ENCODE data around the gene COL6A3.

COL6A3 gene

GRCh38 chr2:237413777-237414661 is at the start of gene COL6A3:
TSS of gene COL6A3 (minus strand) at chr2:237414164. CDS start at chr2:237396817, 17,347 bp downstream.
- TF ChIP-seq JUND (IDR thresholded peaks at IDR 0.05; ENCODE audit: low read depth): no peak
- in situ Hi-C loops (cut with HindIII; ENCODE audit: low pct_unique_long_range_greater_than_20kb, low sequenced_read_pairs): no loop called here
- no peak for DNase-seq (ENCODE audit: low read depth in 1 of 2, low spot score in 1 of 2)

- no peak for TF ChIP-seq JUND (IDR thresholded peaks at IDR 0.05; ENCODE audit: low read depth)
- in situ Hi-C loops (cut with HindIII; ENCODE audit: low pct_unique_long_range_greater_than_20kb, low sequenced_read_pairs): no loop called here
- no peak for DNase-seq (ENCODE audit: low read depth in 1 of 2, low spot score in 1 of 2)
Observed at GRCh38 chr2:237459741-237460174, 45.8 kb upstream of the COL6A3 start.

GRCh38 chr2:237459226-237459625 is 45.3 kb upstream of the COL6A3 start:
- TF ChIP-seq JUND (IDR thresholded peaks at IDR 0.05; ENCODE audit: low read depth): no peak
- DNase-seq (ENCODE audit: low read depth in 1 of 2, low spot score in 1 of 2): no peak
- in situ Hi-C loops (cut with HindIII; ENCODE audit: low pct_unique_long_range_greater_than_20kb, low sequenced_read_pairs): no loop called here

- in situ Hi-C loops (cut with HindIII; ENCODE audit: low pct_unique_long_range_greater_than_20kb, low sequenced_read_pairs): no loop called here
- DNase-seq (ENCODE audit: low read depth in 1 of 2, low spot score in 1 of 2): no peak
- no peak for TF ChIP-seq JUND (IDR thresholded peaks at IDR 0.05; ENCODE audit: low read depth)
Observed at GRCh38 chr2:237458519-237458918, 44.6 kb upstream of the COL6A3 start.

- TF ChIP-seq JUND (IDR thresholded peaks at IDR 0.05; ENCODE audit: low read depth): no peak
- in situ Hi-C loops (cut with HindIII; ENCODE audit: low pct_unique_long_range_greater_than_20kb, low sequenced_read_pairs): no loop called here
- DNase-seq (ENCODE audit: low read depth in 1 of 2, low spot score in 1 of 2): no peak
Observed at GRCh38 chr2:237457388-237457941, 43.5 kb upstream of the COL6A3 start.

- DNase-seq (ENCODE audit: low read depth in 1 of 2, low spot score in 1 of 2): no peak
- in situ Hi-C loops (cut with HindIII; ENCODE audit: low pct_unique_long_range_greater_than_20kb, low sequenced_read_pairs): no loop called here
- TF ChIP-seq JUND (IDR thresholded peaks at IDR 0.05; ENCODE audit: low read depth): no peak
Observed at GRCh38 chr2:237456200-237456843, 42.4 kb upstream of the COL6A3 start.

- in situ Hi-C loops (cut with HindIII; ENCODE audit: low pct_unique_long_range_greater_than_20kb, low sequenced_read_pairs): no loop called here
- TF ChIP-seq JUND (IDR thresholded peaks at IDR 0.05; ENCODE audit: low read depth): no peak
- no peak for DNase-seq (ENCODE audit: low read depth in 1 of 2, low spot score in 1 of 2)
Observed at GRCh38 chr2:237455764-237456163, 41.8 kb upstream of the COL6A3 start.

GRCh38 chr2:237453671-237454070 is 39.7 kb upstream of the COL6A3 start:
- DNase-seq (ENCODE audit: low read depth in 1 of 2, low spot score in 1 of 2): no peak
- TF ChIP-seq JUND (IDR thresholded peaks at IDR 0.05; ENCODE audit: low read depth): no peak
- in situ Hi-C loops (cut with HindIII; ENCODE audit: low pct_unique_long_range_greater_than_20kb, low sequenced_read_pairs): no loop called here

- DNase-seq (ENCODE audit: low read depth in 1 of 2, low spot score in 1 of 2): no peak
- TF ChIP-seq JUND (IDR thresholded peaks at IDR 0.05; ENCODE audit: low read depth): no peak
- in situ Hi-C loops (cut with HindIII; ENCODE audit: low pct_unique_long_range_greater_than_20kb, low sequenced_read_pairs): no loop called here
Observed at GRCh38 chr2:237452861-237453260, 38.9 kb upstream of the COL6A3 start.

- in situ Hi-C loops (cut with HindIII; ENCODE audit: low pct_unique_long_range_greater_than_20kb, low sequenced_read_pairs): no loop called here
- DNase-seq (ENCODE audit: low read depth in 1 of 2, low spot score in 1 of 2): no peak
- no peak for TF ChIP-seq JUND (IDR thresholded peaks at IDR 0.05; ENCODE audit: low read depth)
Observed at GRCh38 chr2:237451643-237452469, 37.9 kb upstream of the COL6A3 start.

- in situ Hi-C loops (cut with HindIII; ENCODE audit: low pct_unique_long_range_greater_than_20kb, low sequenced_read_pairs): no loop called here
- TF ChIP-seq JUND (IDR thresholded peaks at IDR 0.05; ENCODE audit: low read depth): no peak
- DNase-seq (ENCODE audit: low read depth in 1 of 2, low spot score in 1 of 2): no peak
Observed at GRCh38 chr2:237450583-237450982, 36.6 kb upstream of the COL6A3 start.

GRCh38 chr2:237450108-237450507 is 36.1 kb upstream of the COL6A3 start:
- TF ChIP-seq JUND (IDR thresholded peaks at IDR 0.05; ENCODE audit: low read depth): no peak
- in situ Hi-C loops (cut with HindIII; ENCODE audit: low pct_unique_long_range_greater_than_20kb, low sequenced_read_pairs): no loop called here

More at GRCh38 chr2:237450108-237450507, 36.1 kb upstream of the COL6A3 start:
- no peak for DNase-seq (ENCODE audit: low read depth in 1 of 2, low spot score in 1 of 2)

Measured in T47D (cell line).